WTC11 (cell line): ENCODE results near the gene POGK. TPM values are rescaled to one million over a fixed set of nuclear protein-coding genes. Genes with fewer than 3 reads are reported as not detected.

Experiments
- ATAC-seq: fragments of 200-7000 bp; cut with Tn5 transposase; 2 replicates; pipeline ENCODE4 v1.10.0; 2021; ENCODE audit warnings: mild to moderate bottlenecking, moderate library complexity
- CTCF ChIA-PET: fragments of 300-600 bp; sonication (Branson Sonifier 250); formaldehyde crosslinking; loops from one replicate; lab custom pipeline; 2021; ENCODE audit warnings: antibody characterized with exemption; lab: Charles Lee
- POLR2A ChIA-PET: fragments of 350-600 bp; sonication (Branson Sonifier 250); formaldehyde crosslinking; loops from one replicate; lab custom pipeline; 2021; ENCODE audit warnings: antibody characterized with exemption; lab: Charles Lee
- DNase-seq: peaks from one replicate; pipeline ENCODE4 v3.0.0; 2021; ENCODE audit warnings: low spot score
- H3K27ac Mint-ChIP-seq: 2 replicates; pipeline ENCODE4 v1.8.0; 2021; ENCODE audit warnings: mixed read lengths
- H3K27me3 Mint-ChIP-seq: 2 replicates; pipeline ENCODE4 v1.8.0; 2021; ENCODE audit warnings: low read depth, mild to moderate bottlenecking, moderate library complexity, mixed read lengths
- H3K36me3 Mint-ChIP-seq: 2 replicates; pipeline ENCODE4 v1.8.0; 2021; ENCODE audit warnings: mixed read lengths
- H3K4me1 Mint-ChIP-seq: 2 replicates; pipeline ENCODE4 v1.8.0; 2022; ENCODE audit warnings: mixed read lengths
- H3K4me3 Mint-ChIP-seq: 2 replicates; pipeline ENCODE4 v1.8.0; 2021; ENCODE audit warnings: mild to moderate bottlenecking, moderate library complexity, mixed read lengths
- H3K9me3 Mint-ChIP-seq: 2 replicates; pipeline ENCODE4 v1.8.0; 2021; ENCODE audit warnings: mixed read lengths
- ATF3 ChIP-seq: sonication (generic); formaldehyde crosslinking; conservative IDR thresholded peaks from 2 replicates; pipeline ENCODE4 v1.8.1; 2022; ENCODE audit warnings: mild to moderate bottlenecking, missing genetic modification reagents
- ERG ChIP-seq: fragments of 250-450 bp; sonication (Bioruptor Pico); IDR thresholded peaks from 2 replicates; pipeline ENCODE4 v1.8.0; 2021; ENCODE audit warnings: mild to moderate bottlenecking
- FOXP1 ChIP-seq: sonication (generic); formaldehyde crosslinking; IDR thresholded peaks from 2 replicates; pipeline ENCODE4 v1.8.0; 2022; ENCODE audit warnings: missing genetic modification reagents, mild to moderate bottlenecking, moderate library complexity, borderline replicate concordance
- GABPB1 ChIP-seq: sonication (generic); formaldehyde crosslinking; IDR thresholded peaks from 2 replicates; pipeline ENCODE4 v1.8.1; 2023; ENCODE audit warnings: mild to moderate bottlenecking, missing genetic modification reagents
- GRHL2 ChIP-seq: fragments of 250-450 bp; sonication (Bioruptor Pico); IDR thresholded peaks from 2 replicates; pipeline ENCODE4 v1.8.0; 2022; ENCODE audit warnings: mild to moderate bottlenecking, moderate library complexity; ENCODE audit not compliant: insufficient replicate concordance, severe bottlenecking
- GTF2I ChIP-seq: fragments of 250-450 bp; sonication (Bioruptor Pico); conservative IDR thresholded peaks from 2 replicates; pipeline ENCODE4 v1.4.0; 2021; ENCODE audit warnings: mild to moderate bottlenecking
- MXD4 ChIP-seq: fragments of 250-450 bp; sonication (Bioruptor Pico); IDR thresholded peaks from 2 replicates; pipeline ENCODE4 v1.8.0; 2021; ENCODE audit warnings: mild to moderate bottlenecking, moderate library complexity, borderline replicate concordance
- NFE2L1 ChIP-seq: sonication (generic); formaldehyde crosslinking; IDR thresholded peaks from 2 replicates; pipeline ENCODE4 v1.8.1; 2023; ENCODE audit warnings: missing genetic modification reagents
- NR2C2 ChIP-seq: sonication (generic); formaldehyde crosslinking; IDR thresholded peaks from 2 replicates; pipeline ENCODE4 v1.8.0; 2022; ENCODE audit warnings: mild to moderate bottlenecking, missing genetic modification reagents
- TEAD1 ChIP-seq: sonication (generic); formaldehyde crosslinking; IDR thresholded peaks from 2 replicates; pipeline ENCODE4 v1.8.0; 2022; ENCODE audit warnings: mild to moderate bottlenecking, missing genetic modification reagents
- USF2 ChIP-seq: sonication (generic); formaldehyde crosslinking; IDR thresholded peaks from 2 replicates; pipeline ENCODE4 v1.8.1; 2023; ENCODE audit warnings: mild to moderate bottlenecking, missing genetic modification reagents, moderate library complexity
- ZNF121 ChIP-seq: sonication (generic); formaldehyde crosslinking; IDR thresholded peaks from 2 replicates; pipeline ENCODE4 v1.8.0; 2023; ENCODE audit warnings: missing genetic modification reagents
- ZNF138 ChIP-seq: sonication (generic); formaldehyde crosslinking; conservative IDR thresholded peaks from 2 replicates; pipeline ENCODE4 v1.8.1; 2022; ENCODE audit warnings: mild to moderate bottlenecking, moderate library complexity, missing genetic modification reagents
- ZNF232 ChIP-seq: sonication (generic); formaldehyde crosslinking; IDR thresholded peaks from 2 replicates; pipeline ENCODE4 v1.8.0; 2022; ENCODE audit warnings: mild to moderate bottlenecking, missing genetic modification reagents
- ZNF263 ChIP-seq: sonication (generic); formaldehyde crosslinking; IDR thresholded peaks from 2 replicates; pipeline ENCODE4 v1.8.1; 2022; ENCODE audit warnings: low read depth, mild to moderate bottlenecking, moderate library complexity, missing genetic modification reagents
- ZNF512 ChIP-seq: sonication (generic); formaldehyde crosslinking; IDR thresholded peaks from 2 replicates; pipeline ENCODE4 v1.8.1; 2022; ENCODE audit warnings: missing genetic modification reagents, borderline replicate concordance
- total RNA-seq: library from RNA; stranded (reverse); gene quantifications from 3 replicates; pipeline ENCODE4 v1.2.3, GENCODE V29; 2021
- TF ChIP-seq, protein P1 (sequence below): sonication (generic); formaldehyde crosslinking; IDR thresholded peaks from 2 replicates; pipeline ENCODE4 v1.8.1; 2022; ENCODE audit warnings: low read depth, mild to moderate bottlenecking, moderate library complexity, missing genetic modification reagents, borderline replicate concordance
- TF ChIP-seq, protein P2 (sequence below): sonication (generic); formaldehyde crosslinking; IDR thresholded peaks from 2 replicates; pipeline ENCODE4 v1.8.0; 2022; ENCODE audit warnings: mild to moderate bottlenecking, missing genetic modification reagents
- TF ChIP-seq, protein P3 (sequence below): sonication (generic); formaldehyde crosslinking; IDR thresholded peaks from 2 replicates; pipeline ENCODE4 v1.8.1; 2023; ENCODE audit warnings: mild to moderate bottlenecking, moderate library complexity, missing genetic modification reagents

POGK gene
- total RNA-seq, 1 experiment from 2014 or later = 33.1 TPM

GRCh38 chr1:166870584-166870983 is 31.3 kb downstream of the POGK start:
- Mint-ChIP-seq H3K4me1 (peaks cover 45% of the 10 kb centered on the region), H3K27ac (no peak overlapping the region), H3K36me3 (peaks cover 35% of the 10 kb centered on the region), H3K9me3 (0 out of 2 replicates have a peak, but pooled peaks cover 3% of the 10 kb centered on the region), H3K4me3 (no peak overlapping the region), H3K27me3 (no peaks in the 10 kb centered on the region)
- no peak for ATAC-seq
- POLR2A ChIA-PET = no interaction called here
- TF ChIP-seq, protein P1, sequence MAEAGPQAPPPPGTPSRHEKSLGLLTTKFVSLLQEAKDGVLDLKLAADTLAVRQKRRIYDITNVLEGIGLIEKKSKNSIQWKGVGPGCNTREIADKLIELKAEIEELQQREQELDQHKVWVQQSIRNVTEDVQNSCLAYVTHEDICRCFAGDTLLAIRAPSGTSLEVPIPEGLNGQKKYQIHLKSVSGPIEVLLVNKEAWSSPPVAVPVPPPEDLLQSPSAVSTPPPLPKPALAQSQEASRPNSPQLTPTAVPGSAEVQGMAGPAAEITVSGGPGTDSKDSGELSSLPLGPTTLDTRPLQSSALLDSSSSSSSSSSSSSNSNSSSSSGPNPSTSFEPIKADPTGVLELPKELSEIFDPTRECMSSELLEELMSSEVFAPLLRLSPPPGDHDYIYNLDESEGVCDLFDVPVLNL = no peak
- TF ChIP-seq FOXP1 (CRISPR knock-in tag) (no peak), ZNF232 (no peak), NR2C2 (CRISPR knock-in tag) (no peak), USF2 (CRISPR knock-in tag) (no peak), NFE2L1 (CRISPR knock-in tag) (no peak), ZNF512 (no peak), TEAD1 (no peak)
- TF ChIP-seq, protein P2, sequence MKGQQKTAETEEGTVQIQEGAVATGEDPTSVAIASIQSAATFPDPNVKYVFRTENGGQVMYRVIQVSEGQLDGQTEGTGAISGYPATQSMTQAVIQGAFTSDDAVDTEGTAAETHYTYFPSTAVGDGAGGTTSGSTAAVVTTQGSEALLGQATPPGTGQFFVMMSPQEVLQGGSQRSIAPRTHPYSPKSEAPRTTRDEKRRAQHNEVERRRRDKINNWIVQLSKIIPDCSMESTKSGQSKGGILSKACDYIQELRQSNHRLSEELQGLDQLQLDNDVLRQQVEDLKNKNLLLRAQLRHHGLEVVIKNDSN = no peak
- CTCF ChIA-PET = no interaction called here
- DNase-seq = no peak

DNA sequence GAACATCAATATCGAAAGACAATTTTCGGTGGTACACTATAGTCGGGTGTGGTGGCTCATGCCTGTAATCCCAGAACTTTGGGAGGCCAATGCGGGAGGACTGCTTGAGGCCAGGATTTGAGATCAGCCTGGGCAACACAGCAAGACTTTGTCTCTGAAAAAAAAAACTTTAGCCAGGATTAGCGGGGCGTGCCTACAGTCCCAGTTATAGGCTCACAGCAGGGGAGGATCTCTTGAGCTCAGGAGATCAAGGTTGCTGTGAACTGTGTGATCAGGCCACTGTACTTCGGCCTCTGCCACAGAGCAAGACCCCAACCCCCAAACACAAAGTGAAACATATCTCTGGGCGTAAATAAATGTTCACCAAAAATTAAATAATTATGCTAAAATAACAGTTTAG is 35.2 kb downstream of the POGK start:
- CTCF ChIA-PET = no interaction called here

DNA sequence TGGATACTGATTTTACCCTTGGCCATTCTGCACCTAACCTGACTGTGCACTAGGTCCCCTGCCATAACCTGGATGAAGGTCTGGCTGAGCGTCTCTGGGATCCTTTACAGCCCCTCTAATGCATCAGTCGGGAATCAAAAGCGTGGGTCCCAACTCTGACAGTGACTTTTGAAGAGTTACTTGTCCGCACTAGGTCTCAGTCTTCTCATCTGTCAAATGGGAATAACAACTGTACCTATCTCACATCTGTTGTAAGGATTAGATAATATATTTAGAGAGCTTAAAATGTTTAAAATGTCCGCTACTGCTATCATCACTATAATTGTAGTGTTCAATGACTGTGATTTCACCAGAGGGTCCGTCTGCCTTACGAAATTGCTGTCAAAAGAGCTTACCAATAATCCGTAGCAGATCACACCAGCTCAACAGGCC is 36.0 kb downstream of the POGK start:
- Mint-ChIP-seq H3K27ac (peak overlapping the region; percentile 87), H3K4me3 (peak overlapping the region; percentile 94), H3K27me3 (peaks cover 2% of the 10 kb centered on the region; the same call in 1 of the 2 replicates)
- no peak for ATAC-seq
- TF ChIP-seq ZNF138 (CRISPR knock-in tag) (no peak), ZNF263 (CRISPR knock-in tag) (no peak), ERG (CRISPR knock-in tag) (no peak), GRHL2 (no peak), NFE2L1 (CRISPR knock-in tag) (no peak), GABPB1 (CRISPR knock-in tag) (no peak), GTF2I (CRISPR knock-in tag) (peak; percentile 42; the same call in 1 of the 2 replicates)
- TF ChIP-seq, protein P3, sequence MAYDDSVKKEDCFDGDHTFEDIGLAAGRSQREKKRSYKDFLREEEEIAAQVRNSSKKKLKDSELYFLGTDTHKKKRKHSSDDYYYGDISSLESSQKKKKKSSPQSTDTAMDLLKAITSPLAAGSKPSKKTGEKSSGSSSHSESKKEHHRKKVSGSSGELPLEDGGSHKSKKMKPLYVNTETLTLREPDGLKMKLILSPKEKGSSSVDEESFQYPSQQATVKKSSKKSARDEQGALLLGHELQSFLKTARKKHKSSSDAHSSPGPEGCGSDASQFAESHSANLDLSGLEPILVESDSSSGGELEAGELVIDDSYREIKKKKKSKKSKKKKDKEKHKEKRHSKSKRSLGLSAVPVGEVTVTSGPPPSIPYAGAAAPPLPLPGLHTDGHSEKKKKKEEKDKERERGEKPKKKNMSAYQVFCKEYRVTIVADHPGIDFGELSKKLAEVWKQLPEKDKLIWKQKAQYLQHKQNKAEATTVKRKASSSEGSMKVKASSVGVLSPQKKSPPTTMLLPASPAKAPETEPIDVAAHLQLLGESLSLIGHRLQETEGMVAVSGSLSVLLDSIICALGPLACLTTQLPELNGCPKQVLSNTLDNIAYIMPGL (CRISPR knock-in tag) = no peak
- TF ChIP-seq, all 79 proteins: peak for 1
- Mint-ChIP-seq H3K9me3 (peaks cover 6% of the 10 kb centered on the region), H3K4me1 (peaks cover 41% of the 10 kb centered on the region), H3K36me3 (peaks cover 5% of the 10 kb centered on the region; the same call in 1 of the 2 replicates)
- ChIA-PET CTCF (interaction anchor here (1.1 to 1.7 kb wide), 6 partner anchors 9 to 185 kb away, joined by 3 to 23 read pairs (median 10); partner anchors contain the start of gene POGK), POLR2A (interaction anchor here (0.7 to 1.3 kb wide), 5 partner anchors 9 to 46 kb away, joined by 3 to 11 read pairs (median 4); partner anchors contain the start of gene POGK)
- no peak for DNase-seq

More for the DNA sequence above, 35.2 kb downstream of the POGK start:
- Mint-ChIP-seq H3K36me3 (peaks cover 5% of the 10 kb centered on the region), H3K27me3 (peaks cover 2% of the 10 kb centered on the region; the same call in 1 of the 2 replicates), H3K27ac (no peak overlapping the region), H3K9me3 (peaks cover 6% of the 10 kb centered on the region), H3K4me3 (peak overlapping the region; percentile 37; the same call in 1 of the 2 replicates), H3K4me1 (peaks cover 44% of the 10 kb centered on the region)
- POLR2A ChIA-PET = no interaction called here
- no peak for ATAC-seq
- no peak for TF ChIP-seq ATF3
- no peak for TF ChIP-seq MXD4
- 0 out of 2 replicates have a peak, but pooled peaks have one; percentile 38 for TF ChIP-seq ZNF121
- no peak for TF ChIP-seq NR2C2 (CRISPR knock-in tag)
- DNase-seq = no peak
